ENCODE measurements around the gene MAU2. TPM values are rescaled to one million over a fixed set of nuclear protein-coding genes. Genes with fewer than 3 reads are reported as not detected.

The MAU2 gene, protein sequence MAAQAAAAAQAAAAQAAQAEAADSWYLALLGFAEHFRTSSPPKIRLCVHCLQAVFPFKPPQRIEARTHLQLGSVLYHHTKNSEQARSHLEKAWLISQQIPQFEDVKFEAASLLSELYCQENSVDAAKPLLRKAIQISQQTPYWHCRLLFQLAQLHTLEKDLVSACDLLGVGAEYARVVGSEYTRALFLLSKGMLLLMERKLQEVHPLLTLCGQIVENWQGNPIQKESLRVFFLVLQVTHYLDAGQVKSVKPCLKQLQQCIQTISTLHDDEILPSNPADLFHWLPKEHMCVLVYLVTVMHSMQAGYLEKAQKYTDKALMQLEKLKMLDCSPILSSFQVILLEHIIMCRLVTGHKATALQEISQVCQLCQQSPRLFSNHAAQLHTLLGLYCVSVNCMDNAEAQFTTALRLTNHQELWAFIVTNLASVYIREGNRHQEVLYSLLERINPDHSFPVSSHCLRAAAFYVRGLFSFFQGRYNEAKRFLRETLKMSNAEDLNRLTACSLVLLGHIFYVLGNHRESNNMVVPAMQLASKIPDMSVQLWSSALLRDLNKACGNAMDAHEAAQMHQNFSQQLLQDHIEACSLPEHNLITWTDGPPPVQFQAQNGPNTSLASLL
- total RNA-seq = 40.8 and 42.4 TPM in 2 replicates

DNA sequence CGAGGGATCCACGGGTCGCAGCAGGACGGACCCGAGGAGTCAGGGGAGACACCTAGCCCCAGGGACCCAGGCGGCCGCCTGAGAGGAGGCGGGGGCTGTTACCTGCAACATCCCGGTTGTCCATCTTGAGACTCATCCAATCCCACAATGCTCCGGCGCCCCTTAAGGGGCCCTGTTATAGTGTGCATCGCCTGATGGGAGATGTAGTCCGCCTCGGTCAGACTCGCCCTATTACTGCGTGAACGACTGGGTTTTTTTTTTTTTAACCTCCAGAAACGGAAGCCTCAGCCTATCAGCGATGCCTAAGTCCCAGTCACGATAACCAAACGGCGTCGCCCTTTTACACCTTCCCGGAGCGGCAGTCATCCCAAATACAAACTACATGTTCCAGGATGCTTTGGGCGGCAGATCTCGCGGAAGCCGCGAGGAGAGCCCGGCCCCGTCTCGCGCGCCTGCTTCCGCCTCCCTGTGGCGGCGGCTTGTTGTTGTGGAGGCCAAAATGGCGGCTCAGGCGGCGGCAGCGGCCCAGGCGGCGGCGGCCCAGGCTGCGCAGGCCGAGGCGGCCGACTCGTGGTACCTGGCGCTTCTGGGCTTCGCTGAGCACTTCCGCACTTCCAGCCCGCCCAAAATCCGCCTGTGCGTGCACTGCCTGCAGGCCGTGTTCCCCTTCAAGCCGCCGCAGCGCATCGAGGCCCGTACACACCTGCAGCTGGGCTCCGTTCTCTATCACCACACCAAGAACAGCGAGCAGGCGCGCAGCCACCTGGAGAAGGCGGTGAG is at the start of gene MAU2, which contains the start of gene SUGP1:
Gene MAU2 (plus strand): TSS at position 469 of the 780 bp plus-strand sequence. CDS start 31 bp downstream, at position 500.
Gene SUGP1 (minus strand): TSS at position 149 of the 780 bp plus-strand sequence. CDS start 13 bp downstream, at position 136.
- DNase-seq = peak; percentile 93

DNA sequence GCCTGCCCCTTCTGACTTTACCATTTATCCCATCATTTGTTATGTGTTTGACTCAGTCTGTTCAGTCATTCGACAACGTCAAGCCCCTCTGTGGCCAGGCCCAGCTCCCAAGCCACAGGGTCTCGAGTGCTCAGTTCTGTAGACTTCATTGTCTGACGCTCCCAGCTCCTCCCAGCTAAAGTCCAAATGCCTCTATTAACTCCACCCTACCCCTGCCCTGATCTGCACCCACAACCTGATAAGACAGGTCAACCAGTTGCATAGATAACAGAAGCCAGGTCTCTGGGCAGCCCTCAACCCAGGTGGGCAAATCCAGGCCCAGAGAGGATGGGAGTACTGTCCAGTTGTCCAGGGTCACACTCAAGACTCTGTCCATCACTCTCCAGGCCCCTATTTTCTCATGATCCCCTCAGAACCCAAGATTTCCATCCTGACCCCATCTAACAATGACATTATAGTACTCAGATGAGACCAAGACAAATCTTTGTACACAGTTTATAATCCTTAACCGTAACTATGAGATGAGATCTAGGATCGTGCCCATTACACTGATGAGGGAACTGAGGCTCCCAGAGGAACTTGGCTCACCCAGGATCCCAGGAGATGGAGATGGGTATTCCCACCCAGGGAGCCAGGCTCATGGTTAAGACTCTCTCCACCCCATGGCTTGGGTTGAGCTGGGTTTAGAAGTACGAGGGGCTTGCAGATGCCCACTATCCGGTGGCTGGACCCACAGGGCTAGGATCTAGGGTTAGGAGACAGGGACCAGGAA is 48.6 kb upstream of the MAU2 start:
- no peak for DNase-seq

DNA sequence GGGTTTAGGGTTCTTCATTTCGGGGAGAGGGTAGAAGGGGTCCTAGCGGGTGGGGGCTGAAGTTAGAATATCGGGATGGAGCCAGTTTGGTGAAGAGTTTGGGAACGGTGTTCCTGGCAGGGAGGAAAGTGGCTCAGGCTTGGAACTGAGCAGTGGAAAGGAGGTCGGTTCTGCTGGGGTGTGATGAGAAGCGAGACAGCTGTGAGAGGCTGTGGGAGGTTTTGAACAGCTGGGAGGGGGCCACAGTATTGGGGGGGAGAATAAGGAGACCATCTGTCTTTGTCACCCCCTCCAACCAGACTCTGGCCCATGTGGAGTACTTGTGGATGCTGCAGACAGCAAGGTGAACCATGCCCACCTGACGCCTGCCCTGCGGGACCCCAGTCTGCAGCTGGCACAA is 46.5 kb upstream of the MAU2 start:
- DNase-seq = no peak

DNA sequence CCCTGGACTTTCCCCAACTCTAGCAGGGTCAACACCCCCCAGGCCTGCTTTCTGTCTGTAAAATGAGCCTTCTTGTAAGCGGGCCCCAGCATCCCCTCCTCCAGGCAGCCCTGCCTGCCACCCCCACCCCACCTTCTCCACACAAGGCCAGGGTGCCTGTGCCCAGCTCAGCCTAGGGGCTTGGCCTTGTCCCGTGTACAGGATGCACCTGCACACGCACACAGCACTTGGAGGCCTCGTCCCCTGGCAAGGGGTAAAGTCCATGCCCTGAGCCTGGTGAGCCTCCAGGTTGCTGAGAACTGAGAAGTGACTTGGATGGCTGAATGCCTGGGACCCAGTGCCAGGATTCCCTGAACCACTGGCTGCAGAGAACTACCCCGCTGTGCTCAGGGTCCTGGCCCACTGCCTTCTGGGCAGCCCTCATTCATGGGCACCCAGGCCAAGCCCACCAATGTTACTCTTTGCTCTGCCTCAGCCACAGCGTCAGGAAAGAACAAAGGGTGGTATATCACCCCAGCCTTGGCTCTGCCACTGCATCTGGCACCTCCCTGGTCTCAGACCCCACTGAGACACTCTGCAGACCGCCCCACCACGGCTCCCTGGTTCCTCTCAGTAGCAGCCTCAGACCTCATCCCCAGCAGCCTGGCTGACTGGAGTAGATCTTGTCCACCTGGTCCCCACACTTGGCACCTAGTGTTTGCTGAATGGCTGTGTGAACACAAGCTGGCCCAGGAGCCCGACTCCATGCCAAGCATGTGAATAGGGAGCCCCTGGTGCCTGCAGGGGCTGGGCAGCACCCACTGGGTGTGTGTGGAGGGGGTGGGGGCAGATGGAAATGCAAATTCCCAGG is 45.7 kb upstream of the MAU2 start:
- no peak for DNase-seq

DNA sequence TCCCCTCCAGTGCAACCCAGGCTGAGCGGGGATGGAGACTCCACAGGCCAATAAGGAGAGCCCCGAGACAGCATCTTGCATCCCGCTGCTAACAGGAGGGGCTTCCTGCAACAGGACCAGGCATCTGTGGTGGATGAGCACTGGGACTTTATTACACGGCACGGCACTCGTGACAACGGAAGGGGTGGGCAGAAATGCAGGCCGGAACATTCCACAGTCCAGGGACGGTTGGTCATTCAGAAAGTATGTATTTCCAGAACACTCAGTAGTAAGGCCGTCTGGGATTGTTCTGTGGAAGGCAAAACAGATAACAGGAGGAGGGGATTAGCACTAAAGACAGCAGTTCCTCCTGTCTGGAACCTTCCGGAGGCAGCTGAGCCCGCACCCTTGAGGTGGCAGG is 44.2 kb upstream of the MAU2 start:
- DNase-seq = no peak

DNA sequence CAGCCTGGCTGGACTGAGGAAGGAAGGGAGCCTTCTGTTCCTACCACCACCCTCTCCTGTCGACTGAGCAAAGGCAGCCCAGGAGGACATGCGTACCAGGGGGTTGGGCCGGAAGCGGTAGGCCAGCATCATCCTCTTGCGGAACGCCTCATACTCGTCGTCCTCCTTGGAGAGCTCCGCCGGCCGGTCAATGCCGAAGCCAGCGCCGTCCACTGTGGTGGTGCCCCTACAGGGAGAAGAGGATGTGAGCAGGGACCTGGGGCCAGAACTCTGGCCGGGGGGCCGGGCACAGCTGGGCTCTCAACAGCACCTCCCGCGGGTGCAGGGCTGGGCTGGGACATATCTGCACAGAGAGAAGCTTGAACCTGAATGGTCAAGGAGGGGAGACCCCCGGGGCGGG is 43.8 kb upstream of the MAU2 start:
- no peak for DNase-seq

DNA sequence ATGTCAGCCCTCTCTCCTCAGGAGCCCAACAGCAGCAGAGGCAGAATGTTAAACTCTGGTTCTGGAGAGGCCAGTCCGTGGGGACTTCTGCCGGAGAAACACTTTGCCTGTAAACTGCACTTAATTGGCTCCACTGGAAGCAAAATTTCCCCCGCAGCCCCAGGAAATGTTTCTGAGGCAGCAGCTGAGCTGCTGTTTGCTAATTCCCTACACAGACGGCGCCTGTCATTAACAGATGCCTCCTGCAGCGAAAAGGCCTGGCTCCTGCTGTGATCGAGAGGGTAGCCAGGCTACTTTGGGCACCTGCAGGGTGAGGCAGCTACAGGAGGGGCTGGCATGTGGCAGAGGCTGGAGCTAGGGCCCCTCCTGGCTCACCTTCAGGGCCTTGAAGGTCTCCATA is 42.3 kb upstream of the MAU2 start:
- DNase-seq = no peak

DNA sequence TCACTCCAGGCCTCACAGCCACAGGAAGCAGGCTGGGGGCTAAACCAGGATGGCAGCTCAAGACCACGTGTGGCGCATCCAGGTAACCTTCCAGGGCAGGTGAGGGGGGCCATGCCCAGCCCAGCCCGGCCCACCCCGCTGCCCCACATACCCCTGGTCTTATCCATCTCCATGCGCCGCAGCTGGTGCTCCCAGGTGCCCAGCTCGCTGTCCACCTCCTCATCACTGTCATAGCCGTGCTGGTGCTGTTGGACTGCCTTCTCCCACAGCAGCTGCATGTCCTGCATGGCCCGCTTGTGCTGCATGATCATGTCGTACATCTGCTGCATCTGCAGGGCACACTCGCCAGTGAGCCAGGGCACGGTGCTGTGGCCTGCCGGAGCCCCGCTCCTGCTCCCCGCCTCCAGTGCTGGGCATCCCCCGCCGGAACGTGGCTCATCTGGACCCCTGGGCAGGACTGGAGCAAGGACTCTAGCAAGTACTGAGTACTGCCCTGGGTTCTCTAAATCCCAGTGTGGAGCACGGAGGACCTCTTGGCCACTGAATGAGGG is 41.5 kb upstream of the MAU2 start:
- DNase-seq = no peak

DNA sequence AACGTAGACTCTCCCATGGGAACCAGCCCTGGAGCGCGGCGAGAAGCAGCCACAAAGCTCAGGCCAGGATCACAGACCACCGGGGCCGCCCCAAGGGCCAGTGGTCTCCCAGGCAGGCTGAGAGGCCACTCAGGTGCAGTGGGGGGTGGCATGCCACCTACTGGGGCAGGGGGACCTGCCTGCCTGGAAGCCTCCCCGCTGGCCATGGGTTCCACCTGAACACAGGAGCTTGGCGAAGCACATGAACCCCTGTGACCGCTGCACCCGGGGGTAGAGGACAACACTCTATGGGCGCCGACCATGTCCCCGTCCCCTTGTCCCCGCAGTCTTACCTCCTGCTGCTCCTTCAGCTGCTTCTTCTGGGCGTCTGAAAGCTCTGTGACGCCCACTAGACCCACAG is 40.8 kb upstream of the MAU2 start:
- DNase-seq = no peak

DNA sequence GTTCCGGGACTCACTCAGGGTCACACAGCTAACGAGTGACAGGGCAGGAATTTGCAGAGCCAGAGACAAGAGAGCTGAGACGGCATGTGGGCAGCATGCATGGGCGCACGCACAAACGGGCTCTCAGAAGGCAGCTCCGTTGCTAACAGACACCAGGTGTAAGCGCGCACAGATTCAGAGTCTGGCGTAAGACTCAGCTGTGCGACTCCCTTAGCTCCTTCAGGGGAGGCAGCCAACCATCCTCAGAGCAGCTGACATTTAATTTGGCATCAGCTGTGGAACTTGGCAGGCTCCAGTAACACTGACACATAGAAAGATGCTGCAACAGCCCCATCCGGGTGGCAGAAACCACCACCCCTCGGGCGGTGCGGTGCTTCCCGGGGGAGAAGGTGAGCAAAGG is 40.1 kb upstream of the MAU2 start:
- DNase-seq = no peak

DNA sequence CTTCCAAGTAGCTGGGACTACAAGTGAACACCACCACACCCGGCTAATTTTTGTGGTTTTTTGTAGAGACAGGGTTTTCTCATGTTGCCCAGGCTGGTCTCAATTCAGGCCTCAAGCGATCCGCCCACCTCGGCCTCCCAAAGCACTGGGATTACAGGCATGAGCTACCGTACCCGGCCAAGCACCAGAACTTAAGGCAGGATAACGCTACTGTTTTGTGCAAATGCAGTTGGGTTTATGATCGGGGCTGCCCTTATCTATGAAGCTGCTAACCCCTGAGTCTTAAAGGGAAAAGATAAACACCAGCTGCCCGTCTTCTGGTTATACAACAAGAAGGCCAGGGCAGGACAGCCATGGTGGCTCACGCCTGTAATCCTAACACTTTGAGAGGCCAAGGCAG is 34.9 kb upstream of the MAU2 start:
- DNase-seq = no peak

DNA sequence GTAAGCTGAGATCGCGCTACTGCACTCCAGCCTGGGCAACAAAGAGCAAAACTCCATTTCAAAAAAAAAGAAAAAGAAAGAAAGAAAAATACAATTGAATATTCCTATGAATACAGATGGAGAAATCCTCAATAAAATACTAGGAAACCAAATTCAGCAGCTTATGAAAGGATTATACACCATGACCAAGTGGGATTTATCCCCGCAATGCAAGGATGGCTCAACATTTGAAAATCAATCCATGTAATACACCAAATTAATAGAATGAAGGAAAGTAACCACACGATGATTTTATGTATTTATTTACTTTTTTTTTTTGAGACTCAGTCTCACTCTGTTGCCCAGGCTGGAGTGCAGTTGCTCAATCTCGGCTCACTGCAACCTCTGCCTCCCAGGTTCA is 28.0 kb upstream of the MAU2 start:
- DNase-seq = no peak

DNA sequence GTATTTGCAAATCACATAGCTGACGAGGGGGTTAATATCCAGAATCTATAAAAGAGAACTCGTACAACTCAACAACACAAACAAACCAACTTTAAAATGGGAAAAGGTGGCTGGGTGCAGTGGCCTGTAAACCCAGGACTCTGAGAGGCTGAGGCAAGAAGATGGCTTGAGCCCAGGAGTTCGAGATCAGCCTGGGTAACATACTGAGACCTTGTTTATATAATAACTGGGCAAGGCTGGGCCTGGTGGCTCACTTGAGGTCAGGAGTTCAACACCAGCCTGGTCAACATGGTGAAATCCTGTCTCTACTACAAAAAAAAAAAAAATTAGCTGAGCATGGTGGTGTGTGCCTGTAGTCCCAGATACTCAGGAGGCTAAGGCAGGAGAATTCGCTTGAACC is 25.7 kb upstream of the MAU2 start:
- no peak for DNase-seq

DNA sequence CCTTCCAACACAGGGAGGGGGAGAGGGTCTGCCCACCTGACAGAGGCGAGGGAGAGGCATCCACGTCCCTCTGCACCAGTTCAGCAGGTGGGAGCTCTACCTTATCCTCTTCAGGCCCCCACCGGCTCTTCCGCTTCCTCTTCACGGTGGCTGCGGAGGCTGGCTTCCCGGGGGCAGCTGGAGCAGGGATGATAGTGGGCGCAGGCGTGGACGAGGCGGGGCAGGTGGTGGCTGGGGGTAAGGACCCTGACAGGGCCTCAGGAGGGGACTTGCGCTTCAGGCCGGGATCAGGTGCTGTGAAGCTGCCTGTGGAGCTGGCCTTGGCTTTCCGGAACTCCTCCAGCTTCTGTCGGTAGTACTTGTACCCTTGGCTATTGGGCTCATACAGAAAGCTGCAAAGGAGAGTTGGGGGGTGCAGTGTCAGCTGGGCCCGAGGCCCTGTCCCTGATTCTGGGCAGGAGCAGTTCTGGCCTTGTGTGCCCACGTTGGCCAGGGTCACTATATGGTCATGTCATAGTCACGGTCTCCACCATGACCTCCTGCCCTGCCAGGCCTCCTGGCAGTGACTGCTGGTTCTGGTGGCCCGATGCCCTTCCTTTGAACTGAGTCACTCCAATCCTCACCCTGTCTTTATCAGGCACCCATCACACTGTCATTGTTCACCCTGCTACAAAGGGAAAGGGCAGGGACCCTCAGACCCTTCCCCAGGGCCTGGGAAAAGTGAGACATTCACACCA is 23.5 kb upstream of the MAU2 start:
- no peak for DNase-seq

DNA sequence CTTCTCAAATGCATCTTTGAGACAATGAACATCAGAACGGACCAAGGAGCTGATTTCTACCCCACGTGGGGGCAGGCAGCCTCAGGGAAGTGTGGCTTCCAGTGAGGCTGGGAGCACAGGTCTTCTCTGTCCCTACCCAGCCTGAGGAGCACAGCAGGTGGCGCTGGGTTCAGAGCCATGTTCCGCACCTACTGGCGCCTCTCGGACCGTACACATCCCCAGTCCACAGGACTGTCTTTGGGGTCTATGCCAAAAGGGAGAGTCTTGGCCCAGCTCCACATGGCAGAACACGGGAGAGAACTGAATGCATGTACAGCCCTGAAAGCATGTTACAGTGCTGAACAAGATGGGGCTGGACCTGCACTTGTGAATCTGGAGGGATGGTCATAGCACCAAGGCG is 22.9 kb upstream of the MAU2 start:
- no peak for DNase-seq

DNA sequence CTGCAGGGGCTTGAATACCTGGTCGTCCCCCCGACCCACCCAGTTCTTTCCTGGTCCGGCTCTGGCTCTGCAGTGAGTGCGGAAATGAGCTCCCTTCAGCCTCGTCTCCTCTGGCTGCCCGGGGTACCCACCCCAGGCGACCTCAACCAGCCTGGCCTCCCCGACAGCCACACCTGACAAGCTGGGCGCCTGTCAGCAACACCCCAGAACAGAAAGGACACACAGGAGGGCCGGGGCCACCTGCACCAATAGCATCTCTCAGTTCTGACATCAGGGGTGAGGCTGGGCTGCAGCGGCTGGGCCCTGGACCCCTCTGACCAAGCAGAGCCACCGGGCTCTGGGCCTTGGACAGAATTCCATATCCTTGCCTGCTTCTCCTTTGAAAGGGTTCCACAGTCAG is 20.0 kb upstream of the MAU2 start:
- DNase-seq = no peak

DNA sequence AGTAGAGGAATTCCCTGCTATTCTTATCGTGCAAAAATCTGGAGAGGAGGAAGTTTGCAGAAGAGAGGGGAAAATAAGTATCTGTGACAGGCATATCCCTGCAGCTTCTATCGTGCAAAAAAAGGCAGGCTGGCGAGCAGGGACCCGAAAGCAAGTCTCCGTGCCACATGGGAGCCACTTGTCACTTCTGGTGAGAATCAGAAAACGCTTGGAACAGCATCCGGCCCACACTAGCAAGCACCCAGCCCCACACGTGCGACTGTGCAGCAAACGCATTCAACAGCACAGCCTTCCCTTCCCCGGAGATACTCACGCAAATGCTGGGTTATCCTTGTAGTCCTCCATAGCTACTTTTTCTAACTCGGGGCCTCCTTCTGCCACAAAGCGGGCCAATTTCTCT is 17.2 kb upstream of the MAU2 start:
- DNase-seq = no peak

DNA sequence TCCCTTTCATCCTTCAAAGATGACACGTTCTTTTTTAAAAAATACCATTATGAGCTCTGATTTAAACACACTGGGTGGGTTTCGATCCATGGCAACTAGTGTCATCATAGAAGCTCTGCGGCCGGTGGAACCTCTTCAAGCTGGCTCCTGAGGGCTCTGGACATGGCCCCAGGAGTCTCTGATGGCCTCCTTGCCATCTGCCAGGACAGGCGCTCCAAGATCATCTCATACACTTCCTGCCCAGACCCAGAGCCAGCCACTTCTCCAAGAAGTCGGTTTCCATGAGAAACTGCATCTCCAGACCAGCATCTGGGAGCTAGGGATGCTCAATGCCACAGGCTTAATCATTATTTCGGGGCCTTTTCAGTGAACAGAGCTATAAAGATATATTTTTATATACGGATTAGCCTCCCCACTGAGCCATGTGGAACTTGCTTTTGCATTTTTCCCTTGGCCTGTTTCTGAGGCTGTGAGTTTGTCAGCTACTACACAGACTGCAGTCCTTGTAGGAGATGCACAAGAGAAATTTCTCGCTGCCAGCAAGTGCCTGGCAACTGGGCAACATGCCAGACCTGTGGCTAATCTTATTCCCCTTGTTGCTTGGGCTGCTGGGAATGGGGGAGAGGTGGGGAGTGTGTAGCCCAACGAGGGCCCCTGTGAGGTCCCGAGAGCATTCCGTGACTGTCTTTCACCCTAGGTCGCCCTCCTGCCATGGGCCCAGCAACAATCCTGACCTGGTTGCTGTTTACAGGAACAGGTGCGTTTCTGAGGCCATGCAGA is 16.3 kb upstream of the MAU2 start:
- DNase-seq = no peak

DNA sequence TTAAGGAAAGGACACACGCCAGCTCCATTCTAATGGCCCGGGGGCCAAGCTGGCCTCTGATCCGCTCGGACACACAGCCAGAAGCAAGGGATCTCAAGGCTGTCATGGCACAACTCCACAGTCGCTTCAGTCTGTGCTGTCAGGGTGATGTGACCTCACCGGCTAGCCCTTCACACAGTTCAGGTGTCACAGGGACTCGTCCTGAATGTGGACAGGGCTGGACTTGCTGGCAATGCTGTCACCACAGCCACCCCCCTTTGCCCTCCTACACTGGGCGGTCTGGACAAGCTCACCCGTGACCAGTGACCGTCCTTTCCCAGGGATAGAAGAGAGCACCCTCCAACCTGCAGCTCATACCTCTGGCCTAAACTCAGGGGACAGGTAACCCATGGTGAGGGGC is 15.6 kb upstream of the MAU2 start:
- no peak for DNase-seq

DNA sequence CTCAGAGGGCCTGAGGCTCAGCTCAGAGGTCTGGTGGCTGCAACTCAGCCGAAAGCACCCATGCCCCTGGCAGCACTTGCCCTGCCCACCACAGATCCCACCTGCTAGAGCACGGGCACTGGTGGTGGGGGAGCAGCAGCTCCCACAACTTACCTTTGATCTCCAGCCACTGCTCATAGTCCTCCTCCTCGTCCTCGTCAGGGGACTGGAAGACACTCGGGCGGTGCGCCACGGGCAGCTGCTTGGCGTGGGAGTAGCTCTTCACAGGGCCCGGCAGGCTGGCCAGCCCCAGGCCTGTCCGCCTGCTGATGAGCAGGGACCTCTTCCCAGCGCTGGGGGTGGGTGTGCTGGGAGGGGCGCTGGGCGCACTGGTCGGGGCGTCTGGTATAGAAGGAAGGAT is 14.9 kb upstream of the MAU2 start:
- DNase-seq = no peak

Measured in dermis blood vessel endothelial cell (primary cell).